Left lung (tissue), 10 donors: ENCODE data around the gene XPR1. TPM values are rescaled to one million over a fixed set of nuclear protein-coding genes. Genes with fewer than 3 reads are reported as not detected.
"Not testable (repeated sequence)": the region's sequence is repeated elsewhere in the genome, so short reads cannot be mapped to it uniquely, and the experiment has no call there.

Experiments used
- ATAC-seq: fragments of 200-7000 bp; cut with Tn5 transposase; one replicate; pipeline ENCODE4 v1.9.1; 2020; ENCODE audit warnings: moderate library complexity
- DNase-seq, 4 donors: peaks; one replicate each; pipeline ENCODE4 v3.0.0-alpha.2; 2013 to 2020
- H3K27ac ChIP-seq, 2 donors: fragments of 200-600 bp; sonication (generic) in 1 of 2; one replicate each; pipeline versions ENCODE4 v1.5.0 to v1.8.0; 2020 to 2021
- H3K27me3 ChIP-seq, 2 donors: fragments of 200-600 bp; sonication (generic) in 1 of 2; one replicate each; pipeline versions ENCODE4 v1.5.0 to v1.8.0; 2020 to 2021
- H3K36me3 ChIP-seq, 2 donors: fragments of 200-600 bp; sonication (generic) in 1 of 2; one replicate each; pipeline versions ENCODE4 v1.5.0 to v1.8.0; 2020 to 2021
- H3K4me1 ChIP-seq, 2 donors: fragments of 200-600 bp; one replicate each; pipeline ENCODE4 v1.8.0; 2021
- H3K4me3 ChIP-seq, 2 donors: fragments of 200-600 bp; sonication (generic) in 1 of 2; one replicate each; pipeline versions ENCODE4 v1.5.0 to v1.8.0; 2020 to 2021; ENCODE audit warnings: mild to moderate bottlenecking in 1 of 2
- H3K9me3 ChIP-seq, 2 donors: fragments of 200-600 bp; sonication (generic) in 1 of 2; one replicate each; pipeline versions ENCODE4 v1.5.0 to v1.8.0; 2020 to 2021
- CTCF ChIP-seq, 2 donors: fragments of 200-600 bp; sonication (generic) in 1 of 2; IDR thresholded peaks; one replicate each; pipeline versions ENCODE4 v1.5.0 to v1.8.0; 2021; ENCODE audit warnings: antibody characterized with exemption in 2 of 2
- intact Hi-C, 2 donors: fragments of 100-400 bp; cut with DNase I; formaldehyde crosslinking; loops; one replicate each; pipeline versions ENCODE4 v1.11.2 to v1.14.2; 2022
- polyA plus RNA-seq, 6 donors: library from polyadenylated mRNA; unstranded; fragments of 120-200 nt; gene quantifications; one replicate each; pipeline ENCODE4 v1.2.1, GENCODE V29; 2013; ENCODE audit not compliant: insufficient read length in 6 of 6
- total RNA-seq, 2 donors: library from RNA; stranded (reverse); fragmentation: NEBNext Ultra II Directional; extraction: Animal tissue kit (Norgen Biotek cat#: 25700); gene quantifications; one replicate each; pipeline ENCODE4 v1.2.1, GENCODE V29; 2021
- donor health status: DM: no; HTN: yes; CAD: no.
- donor health status: DM: no; HTN: no; CAD: no.

Gene XPR1
- total and polyA plus RNA-seq, 8 donors, result 24.6 to 34.2 (median 27.8) TPM

- no peaks in the 10 kb centered on the region for H3K4me1 ChIP-seq
- intact Hi-C loops, result no loop called here
- H3K4me3 ChIP-seq, result no peak overlapping the region
- ATAC-seq (no peak), DNase-seq (no peak)
- H3K36me3 ChIP-seq, result no peaks in the 10 kb centered on the region
- no peaks in the 10 kb centered on the region for H3K9me3 ChIP-seq
- TF ChIP-seq CTCF (IDR thresholded peaks at IDR 0.05), result no peak
- H3K27me3 ChIP-seq, result no peaks in the 10 kb centered on the region
- no peak overlapping the region for H3K27ac ChIP-seq
Observed at GRCh38 chr1:180786624-180787023, 154.8 kb downstream of the XPR1 start.

GRCh38 chr1:180787628-180788307 is 155.9 kb downstream of the XPR1 start:
- no peak overlapping the region for H3K27ac ChIP-seq
- no peak overlapping the region for H3K4me3 ChIP-seq
- H3K4me1 ChIP-seq, result peaks cover 0 to 5% of the 10 kb centered on the region in 2 donors
- no peaks in the 10 kb centered on the region for H3K27me3 ChIP-seq
- intact Hi-C loops, result no loop called here
- ATAC-seq (no peak), DNase-seq (no peak)
- no peaks in the 10 kb centered on the region for H3K9me3 ChIP-seq
- TF ChIP-seq CTCF (IDR thresholded peaks at IDR 0.05), result no peak
- no peaks in the 10 kb centered on the region for H3K36me3 ChIP-seq

GRCh38 chr1:180789460-180789859 is 157.6 kb downstream of the XPR1 start:
- no peaks in the 10 kb centered on the region for H3K36me3 ChIP-seq
- intact Hi-C loops, result no loop called here
- TF ChIP-seq CTCF (IDR thresholded peaks at IDR 0.05), result no peak
- H3K4me3 ChIP-seq, result no peak overlapping the region
- H3K27me3 ChIP-seq, result no peaks in the 10 kb centered on the region
- H3K4me1 ChIP-seq, result peaks cover 0 to 13% of the 10 kb centered on the region in 2 donors
- no peaks in the 10 kb centered on the region for H3K9me3 ChIP-seq
- ATAC-seq (no peak), DNase-seq (no peak)
- H3K27ac ChIP-seq, result no peak overlapping the region

- H3K27ac ChIP-seq, H3K36me3 ChIP-seq, H3K4me3 ChIP-seq, H3K27me3 ChIP-seq, intact Hi-C loops, H3K9me3 ChIP-seq, ATAC-seq, DNase-seq: not testable (repeated sequence)
- H3K4me1 ChIP-seq, result peaks cover 0 to 13% of the 10 kb centered on the region in 2 donors
Observed at GRCh38 chr1:180791152-180791551, 159.3 kb downstream of the XPR1 start.

- Histone ChIP-seq H3K9me3 (no peaks in the 10 kb centered on the region), H3K4me1 (peaks cover 0 to 13% of the 10 kb centered on the region in 2 donors), H3K4me3 (no peak overlapping the region), H3K27me3 (no peaks in the 10 kb centered on the region), H3K36me3 (no peaks in the 10 kb centered on the region), H3K27ac (no peak overlapping the region)
- ATAC-seq, result no peak
- no peak for DNase-seq
- intact Hi-C loops, result no loop called here
- TF ChIP-seq CTCF (IDR thresholded peaks at IDR 0.05), result no peak
Observed at GRCh38 chr1:180791806-180792205, 160.0 kb downstream of the XPR1 start.

- ATAC-seq (no peak), DNase-seq (no peak)
- no peaks in the 10 kb centered on the region for H3K27me3 ChIP-seq
- no peak overlapping the region for H3K27ac ChIP-seq
- intact Hi-C loops, result no loop called here
- no peaks in the 10 kb centered on the region for H3K36me3 ChIP-seq
- H3K9me3 ChIP-seq, result no peaks in the 10 kb centered on the region
- TF ChIP-seq CTCF (IDR thresholded peaks at IDR 0.05), result no peak
- no peak overlapping the region for H3K4me3 ChIP-seq
- peaks cover 0 to 13% of the 10 kb centered on the region in 2 donors for H3K4me1 ChIP-seq
Observed at GRCh38 chr1:180793451-180793850, 161.6 kb downstream of the XPR1 start.
